ENCODE results near the gene ZBTB7C. TPM values are rescaled to one million over a fixed set of nuclear protein-coding genes. Genes with fewer than 3 reads are reported as not detected.

ZBTB7C gene
- total RNA-seq, 1 experiment from 2014 or later: 0.32 TPM

GRCh38 chr18:48319801-48320638 is 89.2 kb downstream of the ZBTB7C start:
- intact Hi-C loops (cut with micrococcal nuclease; ENCODE audit: unreplicated experiment): no loop called here
- H3K4me1 ChIP-seq (ENCODE audit: insufficient read depth, low read length, poor library complexity, severe bottlenecking): no peaks in the 10 kb centered on the region
- H3K27me3 ChIP-seq (replicated peaks; ENCODE audit: insufficient read depth, low read depth, low read length, poor library complexity): no peaks in the 10 kb centered on the region
- no peaks in the 10 kb centered on the region for H3K36me3 ChIP-seq (ENCODE audit: insufficient read depth, low read length, poor library complexity, severe bottlenecking)
- no peak for DNase-seq (ENCODE audit: low spot score)
- no peak overlapping the region for H3K4me3 ChIP-seq (ENCODE audit: low read depth, low read length, poor library complexity, severe bottlenecking)
- no peak overlapping the region for H3K27ac ChIP-seq (ENCODE audit: low read depth, low read length, poor library complexity, severe bottlenecking)
- ChIA-PET POLR2A (ENCODE audit: low non-redundant PET) (interaction anchor here (0.7 kb wide), 1 partner anchor 20 kb away, joined by 4 read pairs; no protein-coding TSS in a partner anchor), CTCF (no interaction called here)
- TF ChIP-seq CTCF (conservative IDR thresholded peaks at IDR 0.05; ENCODE audit: low read depth, low read length) (no peak), EZH2 (IDR thresholded peaks at IDR 0.05; ENCODE audit: borderline replicate concordance, low read depth, low read length, poor library complexity, severe bottlenecking) (no peak)
- BruUV-seq (replicated peaks): no TSS peak
- H3K9me3 ChIP-seq (ENCODE audit: low read depth, low read length, poor library complexity, severe bottlenecking): no peaks in the 10 kb centered on the region

- no peak overlapping the region for H3K27ac ChIP-seq (ENCODE audit: low read depth, low read length, poor library complexity, severe bottlenecking)
- no peaks in the 10 kb centered on the region for H3K4me1 ChIP-seq (ENCODE audit: insufficient read depth, low read length, poor library complexity, severe bottlenecking)
- H3K27me3 ChIP-seq (replicated peaks; ENCODE audit: insufficient read depth, low read depth, low read length, poor library complexity): no peaks in the 10 kb centered on the region
- H3K9me3 ChIP-seq (ENCODE audit: low read depth, low read length, poor library complexity, severe bottlenecking): no peaks in the 10 kb centered on the region
- CTCF ChIA-PET: no interaction called here
- intact Hi-C loops (cut with micrococcal nuclease; ENCODE audit: unreplicated experiment): no loop called here
- TF ChIP-seq CTCF (conservative IDR thresholded peaks at IDR 0.05; ENCODE audit: low read depth, low read length) (no peak), EZH2 (IDR thresholded peaks at IDR 0.05; ENCODE audit: borderline replicate concordance, low read depth, low read length, poor library complexity, severe bottlenecking) (no peak)
- no peak overlapping the region for H3K4me3 ChIP-seq (ENCODE audit: low read depth, low read length, poor library complexity, severe bottlenecking)
- H3K36me3 ChIP-seq (ENCODE audit: insufficient read depth, low read length, poor library complexity, severe bottlenecking): no peaks in the 10 kb centered on the region
- POLR2A ChIA-PET (ENCODE audit: low non-redundant PET): no interaction called here
- no TSS peak for BruUV-seq (replicated peaks)
- no peak for DNase-seq (ENCODE audit: low spot score)
These were observed 90.7 kb downstream of the ZBTB7C start for GRCh38 chr18:48318436-48318835.

- TF ChIP-seq EZH2 (IDR thresholded peaks at IDR 0.05; ENCODE audit: borderline replicate concordance, low read depth, low read length, poor library complexity, severe bottlenecking): no peak
- TF ChIP-seq CTCF (conservative IDR thresholded peaks at IDR 0.05; ENCODE audit: low read depth, low read length): peak; percentile 47
- CTCF ChIA-PET: no interaction called here
- intact Hi-C loops (cut with micrococcal nuclease; ENCODE audit: unreplicated experiment): no loop called here
These were observed 91.3 kb downstream of the ZBTB7C start for GRCh38 chr18:48317781-48318381.

More at GRCh38 chr18:48317781-48318381, 91.3 kb downstream of the ZBTB7C start:
- no peak overlapping the region for H3K27ac ChIP-seq (ENCODE audit: low read depth, low read length, poor library complexity, severe bottlenecking)
- no peaks in the 10 kb centered on the region for H3K9me3 ChIP-seq (ENCODE audit: low read depth, low read length, poor library complexity, severe bottlenecking)
- no peaks in the 10 kb centered on the region for H3K27me3 ChIP-seq (replicated peaks; ENCODE audit: insufficient read depth, low read depth, low read length, poor library complexity)
- no peak for DNase-seq (ENCODE audit: low spot score)
- no peaks in the 10 kb centered on the region for H3K36me3 ChIP-seq (ENCODE audit: insufficient read depth, low read length, poor library complexity, severe bottlenecking)
- no TSS peak for BruUV-seq (replicated peaks)
- H3K4me3 ChIP-seq (ENCODE audit: low read depth, low read length, poor library complexity, severe bottlenecking): no peak overlapping the region
- no peaks in the 10 kb centered on the region for H3K4me1 ChIP-seq (ENCODE audit: insufficient read depth, low read length, poor library complexity, severe bottlenecking)
- POLR2A ChIA-PET (ENCODE audit: low non-redundant PET): no interaction called here
